OCI-LY1 (cell line): ENCODE results near the gene DBH.

Experiments used
- H2AFZ ChIP-seq: fragments of 200-600 bp; sonication (generic), shearing (Covaris generic); 2 replicates; pipeline ENCODE4 v1.6.0; 2014; ENCODE audit warnings: antibody characterized with exemption, mild to moderate bottlenecking, low read length
- H3F3A ChIP-seq: fragments of 200-600 bp; sonication (generic), shearing (Covaris generic); 2 replicates; pipeline ENCODE4 v1.6.0; 2014; ENCODE audit warnings: mild to moderate bottlenecking, antibody characterized with exemption, low read length, moderate library complexity; ENCODE audit not compliant: insufficient read depth
- H3K27ac ChIP-seq: fragments of 200-600 bp; sonication (generic); 2 replicates; pipeline ENCODE4 v1.5.1; 2014; ENCODE audit warnings: low read length, mixed run types, mild to moderate bottlenecking, low read depth; ENCODE audit not compliant: poor library complexity, severe bottlenecking
- H3K27me3 ChIP-seq: fragments of 200-600 bp; sonication (generic); 2 replicates; pipeline ENCODE4 v1.6.0; 2014; ENCODE audit warnings: antibody characterized with exemption, mild to moderate bottlenecking, low read length, moderate library complexity; ENCODE audit not compliant: insufficient read depth
- H3K36me3 ChIP-seq: fragments of 200-600 bp; sonication (generic); 2 replicates; pipeline ENCODE4 v1.6.1; 2014; ENCODE audit warnings: mild to moderate bottlenecking, antibody characterized with exemption, low read length, moderate library complexity, mixed read lengths; ENCODE audit not compliant: insufficient read depth
- H3K4me1 ChIP-seq: fragments of 200-600 bp; sonication (generic); 2 replicates; pipeline ENCODE4 v1.5.1; 2014; ENCODE audit warnings: mild to moderate bottlenecking, low read length, moderate library complexity; ENCODE audit not compliant: insufficient read depth, severe bottlenecking
- H3K4me2 ChIP-seq: fragments of 200-600 bp; sonication (generic), shearing (Covaris generic); 2 replicates; pipeline ENCODE4 v1.6.1; 2014; ENCODE audit warnings: low read length
- H3K4me3 ChIP-seq: fragments of 200-600 bp; sonication (generic); 2 replicates; pipeline ENCODE4 v1.5.1; 2014; ENCODE audit warnings: low read length, low read depth, mild to moderate bottlenecking, mixed read lengths; ENCODE audit not compliant: poor library complexity, severe bottlenecking
- H3K79me2 ChIP-seq: fragments of 200-600 bp; shearing (Covaris generic); 2 replicates; pipeline ENCODE4 v1.6.1; 2016; ENCODE audit warnings: mixed run types, low read length, mixed read lengths; ENCODE audit not compliant: insufficient read depth
- H3K9ac ChIP-seq: fragments of 200-600 bp; sonication (generic), shearing (Covaris generic); 2 replicates; pipeline ENCODE4 v1.6.1; 2014; ENCODE audit warnings: mild to moderate bottlenecking, low read length, mixed read lengths
- H3K9me2 ChIP-seq: fragments of 200-600 bp; sonication (generic), shearing (Covaris generic); 2 replicates; pipeline ENCODE4 v1.6.1; 2014; ENCODE audit warnings: low read depth, mild to moderate bottlenecking, low read length, mixed read lengths
- H3K9me3 ChIP-seq: fragments of 200-600 bp; shearing (Covaris generic); 2 replicates; pipeline ENCODE4 v1.6.1; 2014; ENCODE audit warnings: low read length, mixed read lengths
- H4K20me1 ChIP-seq: fragments of 200-600 bp; sonication (generic), shearing (Covaris generic); 2 replicates; pipeline ENCODE4 v1.6.0; 2016; ENCODE audit warnings: mild to moderate bottlenecking, low read length; ENCODE audit not compliant: insufficient read depth
- EZH2 ChIP-seq: fragments of 200-600 bp; sonication (generic), shearing (Covaris generic); IDR thresholded peaks from 2 replicates; pipeline ENCODE4 v1.8.0; 2017; ENCODE audit warnings: borderline replicate concordance, mixed run types, mild to moderate bottlenecking, antibody characterized with exemption, low read length, moderate library complexity, mixed read lengths
- TF ChIP-seq, protein P1 (sequence below): fragments of 200-600 bp; sonication (generic), shearing (Covaris generic); IDR thresholded peaks from 2 replicates; pipeline ENCODE4 v1.5.1; 2017; ENCODE audit warnings: mild to moderate bottlenecking, antibody characterized with exemption, low read length, moderate library complexity, mixed read lengths

Gene DBH

DNA sequence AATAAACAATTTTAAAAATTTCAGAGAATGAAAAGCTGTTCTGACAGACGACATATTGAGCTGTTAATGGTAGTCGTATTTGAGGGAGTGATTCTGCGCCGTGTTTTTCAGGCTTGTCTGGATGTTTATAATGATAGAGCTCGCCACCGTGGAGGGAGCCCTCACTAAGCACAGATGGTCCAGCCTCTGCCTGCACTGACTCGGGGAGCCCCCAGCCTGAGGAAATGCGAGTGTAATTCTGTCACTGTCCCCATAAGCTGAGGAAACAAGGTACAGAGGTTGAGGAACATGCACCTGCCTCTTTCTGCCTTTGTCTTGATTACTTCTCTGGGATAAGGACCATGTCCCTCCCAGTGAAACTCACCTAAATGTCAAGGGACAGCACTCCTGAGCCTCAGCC, 7.4 kb upstream of the DBH start:
- TF ChIP-seq EZH2, result no peak
- TF ChIP-seq, protein P1, sequence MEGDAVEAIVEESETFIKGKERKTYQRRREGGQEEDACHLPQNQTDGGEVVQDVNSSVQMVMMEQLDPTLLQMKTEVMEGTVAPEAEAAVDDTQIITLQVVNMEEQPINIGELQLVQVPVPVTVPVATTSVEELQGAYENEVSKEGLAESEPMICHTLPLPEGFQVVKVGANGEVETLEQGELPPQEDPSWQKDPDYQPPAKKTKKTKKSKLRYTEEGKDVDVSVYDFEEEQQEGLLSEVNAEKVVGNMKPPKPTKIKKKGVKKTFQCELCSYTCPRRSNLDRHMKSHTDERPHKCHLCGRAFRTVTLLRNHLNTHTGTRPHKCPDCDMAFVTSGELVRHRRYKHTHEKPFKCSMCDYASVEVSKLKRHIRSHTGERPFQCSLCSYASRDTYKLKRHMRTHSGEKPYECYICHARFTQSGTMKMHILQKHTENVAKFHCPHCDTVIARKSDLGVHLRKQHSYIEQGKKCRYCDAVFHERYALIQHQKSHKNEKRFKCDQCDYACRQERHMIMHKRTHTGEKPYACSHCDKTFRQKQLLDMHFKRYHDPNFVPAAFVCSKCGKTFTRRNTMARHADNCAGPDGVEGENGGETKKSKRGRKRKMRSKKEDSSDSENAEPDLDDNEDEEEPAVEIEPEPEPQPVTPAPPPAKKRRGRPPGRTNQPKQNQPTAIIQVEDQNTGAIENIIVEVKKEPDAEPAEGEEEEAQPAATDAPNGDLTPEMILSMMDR, result no peak
- H3K4me2 ChIP-seq, result no peak overlapping the region
- no peaks in the 10 kb centered on the region for H4K20me1 ChIP-seq
- H2AFZ ChIP-seq, result no peak overlapping the region
- H3K9me2 ChIP-seq, result no peaks in the 10 kb centered on the region
- H3K4me1 ChIP-seq, result no peaks in the 10 kb centered on the region
- no peak overlapping the region for H3K9ac ChIP-seq
- no peak overlapping the region for H3K4me3 ChIP-seq
- H3F3A ChIP-seq, result no peaks in the 10 kb centered on the region
- peaks cover 5% of the 10 kb centered on the region; the same call in 1 of the 2 replicates for H3K27me3 ChIP-seq
- H3K27ac ChIP-seq, result no peak overlapping the region
- H3K36me3 ChIP-seq, result no peaks in the 10 kb centered on the region
- no peaks in the 10 kb centered on the region for H3K9me3 ChIP-seq
- H3K79me2 ChIP-seq, result no peaks in the 10 kb centered on the region

DNA sequence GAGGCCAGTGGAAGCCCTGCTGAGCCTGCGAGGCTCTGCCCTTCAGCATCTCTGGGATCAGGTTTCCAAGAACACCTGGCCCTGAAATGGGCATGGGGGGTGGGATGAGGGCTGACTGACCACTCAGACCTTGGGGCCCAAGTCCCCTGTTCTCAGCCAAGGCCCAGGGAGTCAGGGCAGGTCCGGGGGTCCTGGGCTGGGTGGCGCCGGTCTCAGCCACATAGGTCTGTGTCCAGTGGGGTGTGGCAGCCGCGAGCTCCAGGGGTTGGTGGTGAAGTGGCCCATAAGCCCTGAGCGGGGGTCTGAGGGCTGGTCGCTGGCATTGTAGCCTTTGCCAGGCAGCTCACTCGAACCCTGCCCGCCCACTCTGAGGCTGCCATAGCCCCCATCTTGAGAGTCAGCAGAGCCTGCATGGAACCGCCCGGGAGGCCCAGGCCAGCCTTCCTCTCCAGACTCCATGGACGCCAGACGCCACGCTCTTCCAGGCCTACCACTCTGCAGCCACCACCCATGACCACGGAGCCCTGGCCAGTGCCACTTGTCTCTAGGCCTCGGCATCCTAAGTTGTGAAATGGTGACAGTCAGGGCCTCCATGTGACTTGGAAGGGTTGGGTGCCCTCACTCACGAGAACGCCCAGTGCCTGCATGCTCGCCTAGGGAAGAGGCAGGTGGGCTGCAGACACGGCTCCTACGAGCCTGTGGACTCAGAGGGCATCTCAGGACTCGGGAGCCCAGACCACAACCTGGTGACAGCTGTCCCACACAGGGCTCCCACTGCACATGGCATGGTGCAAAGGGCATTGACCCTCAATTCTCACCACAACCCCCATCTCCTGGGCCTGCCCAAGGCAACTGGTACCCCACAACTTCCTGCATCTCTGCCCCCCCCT, 6.7 kb upstream of the DBH start:
- TF ChIP-seq, protein P1, result no peak
- no peak for TF ChIP-seq EZH2
- Histone ChIP-seq H3K9me2 (no peaks in the 10 kb centered on the region), H3K4me2 (no peak overlapping the region), H3K36me3 (no peaks in the 10 kb centered on the region), H3K9ac (no peak overlapping the region), H3K4me3 (no peak overlapping the region), H3K9me3 (no peaks in the 10 kb centered on the region), H3F3A (no peaks in the 10 kb centered on the region), H3K27ac (no peak overlapping the region), H2AFZ (no peak overlapping the region), H3K4me1 (no peaks in the 10 kb centered on the region), H3K79me2 (no peaks in the 10 kb centered on the region), H4K20me1 (no peaks in the 10 kb centered on the region), H3K27me3 (peaks cover 5% of the 10 kb centered on the region; the same call in 1 of the 2 replicates)

DNA sequence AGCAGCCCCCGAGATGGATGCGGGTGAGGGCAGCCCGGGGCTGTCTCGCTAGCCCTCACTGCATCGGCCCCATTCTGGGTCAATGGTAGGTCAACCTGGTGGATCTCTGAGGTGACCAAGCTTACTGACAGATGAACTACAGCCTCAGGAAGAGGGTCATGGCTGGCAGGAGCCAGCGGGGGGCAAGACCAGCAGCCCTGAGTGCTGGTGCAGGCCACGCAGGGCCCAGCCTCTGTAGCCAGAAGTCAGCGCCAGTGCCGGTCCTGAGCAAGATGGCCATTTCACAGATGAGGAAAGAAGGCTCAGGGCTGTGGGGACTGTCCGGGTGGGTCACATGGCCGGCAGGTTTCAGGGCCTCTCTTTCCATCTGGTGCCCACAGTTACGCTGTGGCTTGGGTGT, 5.1 kb upstream of the DBH start:
- H3K9me2 ChIP-seq, result no peaks in the 10 kb centered on the region
- H3K4me3 ChIP-seq, result no peak overlapping the region
- no peak overlapping the region for H3K27ac ChIP-seq
- no peaks in the 10 kb centered on the region for H3K4me1 ChIP-seq
- no peaks in the 10 kb centered on the region for H3K9me3 ChIP-seq
- H3K27me3 ChIP-seq, result peaks cover 5% of the 10 kb centered on the region; the same call in 1 of the 2 replicates
- no peak for TF ChIP-seq EZH2
- TF ChIP-seq, protein P1, result no peak
- H4K20me1 ChIP-seq, result no peaks in the 10 kb centered on the region
- H3K9ac ChIP-seq, result no peak overlapping the region
- H3F3A ChIP-seq, result no peaks in the 10 kb centered on the region
- no peaks in the 10 kb centered on the region for H3K36me3 ChIP-seq
- no peaks in the 10 kb centered on the region for H3K79me2 ChIP-seq
- H3K4me2 ChIP-seq, result no peak overlapping the region
- no peak overlapping the region for H2AFZ ChIP-seq
